Fibroblast of skin of left biceps (primary cell): ENCODE measurements around the gene UBTD2.
"Not testable (repeated sequence)": the region's sequence is repeated elsewhere in the genome, so short reads cannot be mapped to it uniquely, and the experiment has no call there.

Source experiments
- DNase-seq, 2 experiments: peaks; one replicate each; pipeline ENCODE4 v3.0.0-alpha.2; 2013; ENCODE audit warnings: low read depth in 2 of 2

Gene UBTD2

DNA sequence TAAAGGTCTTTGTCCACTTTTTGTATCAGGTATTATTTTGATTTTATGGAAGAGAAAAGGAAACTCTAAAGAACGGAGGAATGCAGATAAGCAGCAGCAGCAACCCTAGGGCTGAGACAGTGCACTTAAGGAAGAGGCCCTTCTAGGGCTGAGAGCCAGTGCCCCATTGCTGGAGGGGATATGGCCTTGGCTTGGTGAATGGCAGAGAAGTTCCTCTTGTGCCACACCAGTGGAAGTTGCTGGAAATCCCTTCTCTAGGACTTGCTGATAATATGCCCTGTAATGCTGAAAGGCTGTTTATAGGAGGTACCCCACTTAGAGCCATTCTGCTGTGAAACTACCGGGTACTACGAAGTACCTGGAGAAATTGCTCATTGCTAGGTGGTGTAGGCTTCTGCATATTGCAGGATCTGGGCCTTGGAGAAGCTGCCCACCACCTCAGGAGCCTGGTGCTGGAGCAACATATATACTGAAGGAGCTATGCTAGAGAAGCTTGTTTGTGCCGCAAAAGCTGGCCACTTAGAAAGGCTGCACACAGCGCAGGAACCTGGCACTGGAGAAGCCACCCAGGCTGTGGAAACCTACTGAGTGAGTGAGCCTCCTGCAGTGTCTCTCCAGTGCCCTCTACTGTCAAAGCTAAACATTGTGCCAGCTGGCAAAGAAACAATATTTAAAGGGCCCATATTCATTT lies 9.6 kb upstream of the UBTD2 start:
- no peak for DNase-seq

DNA sequence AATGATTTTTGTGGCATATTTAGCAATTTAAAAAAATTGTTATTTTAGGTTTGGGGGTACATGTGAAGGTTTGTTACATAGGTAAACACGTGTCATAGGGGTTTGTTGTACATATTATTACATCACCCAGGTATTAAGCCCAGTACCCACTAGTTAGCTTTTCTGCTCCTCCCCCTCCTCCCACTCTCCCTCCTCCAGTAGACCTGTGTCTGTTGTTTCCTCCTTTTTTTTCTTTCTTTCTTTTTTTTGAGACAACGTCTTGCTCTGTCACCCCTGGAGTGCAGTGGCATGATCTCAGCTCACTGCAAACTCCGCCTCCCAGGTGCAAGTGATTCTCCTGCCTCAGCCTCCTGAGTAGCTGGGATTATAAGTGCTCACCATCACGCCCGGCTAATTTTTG lies 8.3 kb upstream of the UBTD2 start:
- not testable (repeated sequence) for DNase-seq

DNA sequence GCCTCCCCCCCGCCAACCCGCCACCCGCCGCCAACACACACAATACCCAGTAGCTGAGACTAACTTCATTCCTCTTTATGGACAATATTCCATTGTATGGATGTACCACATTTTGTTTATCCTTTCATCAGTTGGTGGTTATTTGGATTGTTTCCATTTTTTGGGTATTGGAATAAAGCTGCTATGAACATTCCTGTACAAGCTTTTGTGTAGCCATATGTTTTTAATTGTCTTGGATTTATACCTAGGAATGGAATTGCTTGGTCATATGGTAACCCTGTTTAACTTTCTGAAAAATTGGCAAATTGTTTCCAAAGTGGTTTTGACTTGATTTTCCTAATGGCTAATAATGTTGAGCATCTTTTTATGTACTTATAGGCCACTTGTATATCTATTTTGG lies 4.9 kb upstream of the UBTD2 start:
- DNase-seq = no peak

DNA sequence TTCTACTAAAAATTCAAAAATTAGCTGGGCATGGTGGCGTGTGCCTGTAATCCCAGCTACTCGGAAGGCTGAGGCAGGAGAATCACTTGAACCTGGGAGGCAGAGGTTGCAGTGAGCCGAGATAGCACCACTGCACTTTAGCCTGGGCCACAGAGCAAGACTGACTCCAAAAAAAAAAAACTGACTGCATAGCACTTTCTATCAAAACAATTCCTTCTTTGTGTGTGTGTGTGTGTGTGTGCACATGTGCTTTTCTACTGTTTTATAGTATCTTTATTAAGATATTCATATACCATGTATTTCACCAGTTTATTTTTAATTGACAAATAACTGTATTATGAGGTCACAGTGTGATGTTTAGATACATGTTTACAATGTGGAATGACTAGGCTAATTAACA lies 3.6 kb upstream of the UBTD2 start:
- DNase-seq = not testable (repeated sequence)

DNA sequence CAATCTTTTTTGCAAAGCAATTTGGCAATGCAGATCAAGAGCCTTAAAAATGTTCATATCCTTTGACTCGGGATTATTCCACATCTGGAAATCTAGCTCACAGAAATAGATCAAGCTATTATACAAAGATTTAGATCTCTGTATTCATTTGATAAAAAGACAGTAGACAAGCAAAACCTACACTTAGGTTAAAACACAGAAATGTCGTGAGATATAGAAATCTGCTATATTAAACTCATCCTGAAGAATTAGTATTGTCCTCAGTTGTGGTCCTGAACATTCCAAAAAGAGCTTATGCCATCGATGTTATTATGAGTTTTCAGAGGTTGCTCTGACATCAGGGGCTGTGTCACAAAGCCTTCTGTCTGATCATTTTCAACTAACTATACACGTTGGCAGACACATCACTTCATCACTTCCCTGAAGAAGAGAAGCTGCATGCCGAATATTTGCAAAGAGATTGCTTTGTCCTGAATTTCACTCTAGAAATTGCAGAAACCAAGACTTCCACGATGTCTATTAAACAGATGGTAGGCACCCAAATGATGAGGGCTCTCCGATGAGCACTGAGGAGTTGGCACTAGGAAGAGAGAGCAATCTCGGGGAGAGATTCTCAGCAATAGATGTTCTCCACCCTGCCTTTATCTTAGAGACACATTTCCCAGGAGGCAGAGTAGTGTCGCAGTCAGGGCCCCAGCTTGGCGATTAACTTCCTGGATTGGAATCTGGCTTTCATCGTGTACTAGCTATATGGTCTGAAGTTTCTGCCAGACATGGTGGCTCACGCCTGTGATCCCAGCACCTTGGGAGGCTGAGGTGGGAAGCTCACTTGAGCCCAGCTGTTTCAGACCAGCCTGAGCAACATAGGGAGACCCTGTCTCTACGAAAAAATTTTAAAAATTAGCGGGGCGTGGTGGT lies 1.9 kb upstream of the UBTD2 start:
- no peak for DNase-seq

DNA sequence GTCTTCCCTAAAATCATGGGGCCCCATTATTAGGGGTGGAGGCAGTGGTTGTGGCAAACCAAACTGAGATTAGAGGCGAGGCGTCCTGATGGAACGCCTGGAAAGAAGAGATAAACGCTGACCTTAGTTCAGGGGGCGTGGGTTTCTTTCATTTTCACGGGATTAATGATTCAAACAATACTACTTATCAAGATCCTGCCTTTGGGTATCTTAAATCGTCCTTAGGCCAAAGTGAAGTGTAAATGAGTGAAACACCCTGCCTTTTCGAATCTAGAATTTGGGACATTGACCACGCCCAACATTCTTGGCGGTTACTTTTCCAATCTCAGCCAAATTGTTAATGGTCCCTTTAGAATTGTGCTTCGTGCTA lies 1.0 kb upstream of the UBTD2 start:
- no peak for DNase-seq

DNA sequence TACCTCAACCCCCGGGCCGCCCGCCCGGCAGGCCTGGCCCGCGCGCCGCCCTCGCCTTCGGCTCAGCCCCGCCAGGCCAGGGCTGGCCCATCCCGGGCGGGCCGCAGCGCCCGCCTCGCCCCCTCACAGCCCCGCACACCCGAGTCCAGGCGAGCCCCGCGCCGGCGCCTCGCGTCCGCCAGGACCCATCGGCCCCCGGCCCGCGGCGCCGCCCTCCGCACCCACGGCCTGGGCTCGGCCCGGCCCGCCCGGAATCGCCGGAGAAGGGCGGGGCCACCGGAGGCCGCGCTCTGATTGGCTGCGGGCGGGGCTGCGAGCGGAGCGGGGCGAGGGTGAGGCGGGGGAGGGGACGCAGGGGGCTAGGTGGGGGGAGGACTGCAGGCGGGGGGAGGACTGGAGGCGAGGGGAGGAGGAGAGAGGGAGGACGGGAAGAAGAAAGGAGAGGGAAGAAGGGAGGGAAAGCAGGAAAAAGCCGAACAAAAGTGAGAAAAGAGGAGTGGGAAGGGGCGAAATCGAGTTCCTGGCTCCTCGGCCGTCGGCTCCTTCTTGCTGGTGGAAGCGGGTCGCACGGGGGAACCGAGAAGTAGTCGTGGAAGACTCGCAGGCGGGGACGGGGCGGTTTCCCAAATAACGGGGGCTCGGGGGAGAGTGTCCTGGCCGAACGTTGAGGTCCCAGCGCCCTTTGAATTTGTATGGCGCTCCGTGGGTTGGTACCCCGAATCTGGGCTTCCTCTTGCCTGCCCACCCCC lies 472 bp upstream of the UBTD2 start:
- DNase-seq = peak; percentile 68

DNA sequence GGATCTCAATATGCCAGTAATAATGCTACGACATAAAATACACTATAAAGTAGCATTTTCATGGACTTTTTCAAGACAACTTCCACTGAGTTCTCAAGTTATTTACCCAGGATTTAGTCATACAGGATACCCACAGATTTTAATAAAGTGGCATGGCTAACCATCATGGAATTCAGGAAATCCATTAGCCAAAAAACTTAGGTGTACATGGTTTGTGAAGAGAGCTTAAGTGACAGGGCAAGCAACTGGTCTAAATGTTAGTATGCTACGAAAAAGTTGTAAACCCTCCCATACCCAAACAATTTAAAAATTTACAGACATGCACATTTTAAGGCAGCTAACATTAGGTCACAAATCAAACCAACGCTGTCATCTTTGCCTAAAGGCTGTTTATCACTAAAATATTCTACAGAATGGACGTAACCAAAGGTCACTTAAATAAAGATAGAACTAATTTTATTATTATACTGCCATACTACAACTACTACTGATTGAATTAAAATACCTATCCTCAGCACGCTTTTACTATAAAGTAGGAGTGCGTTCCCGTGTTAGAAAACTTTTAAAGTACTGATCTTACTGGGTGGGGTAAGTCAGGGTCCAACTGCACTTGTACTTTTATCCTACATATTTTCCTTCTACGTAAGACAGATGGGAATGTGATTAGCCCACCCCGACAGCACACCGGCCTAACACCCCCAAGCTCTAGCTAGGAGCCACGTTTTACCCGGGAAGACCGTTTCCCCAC lies 1.1 kb downstream of the UBTD2 start:
- DNase-seq = no peak

DNA sequence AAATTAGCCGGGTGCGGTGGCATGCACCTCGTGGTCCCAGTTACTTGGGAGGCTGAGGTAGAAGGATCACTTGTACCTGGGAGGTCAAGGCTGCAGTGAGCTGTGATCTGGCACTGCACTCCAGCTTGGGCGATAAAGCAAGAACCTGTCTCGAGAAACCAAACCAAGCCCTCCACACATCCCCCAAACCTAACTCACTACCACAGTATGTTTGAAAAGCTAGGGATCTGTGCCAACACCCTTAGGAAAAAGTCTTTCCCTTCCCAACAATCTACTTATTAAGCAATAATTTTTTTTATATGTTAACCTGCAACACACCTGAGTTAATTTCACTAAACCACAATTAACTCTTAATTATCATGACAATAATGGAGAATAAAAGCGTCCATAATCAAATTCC lies 2.2 kb downstream of the UBTD2 start:
- no peak for DNase-seq

DNA sequence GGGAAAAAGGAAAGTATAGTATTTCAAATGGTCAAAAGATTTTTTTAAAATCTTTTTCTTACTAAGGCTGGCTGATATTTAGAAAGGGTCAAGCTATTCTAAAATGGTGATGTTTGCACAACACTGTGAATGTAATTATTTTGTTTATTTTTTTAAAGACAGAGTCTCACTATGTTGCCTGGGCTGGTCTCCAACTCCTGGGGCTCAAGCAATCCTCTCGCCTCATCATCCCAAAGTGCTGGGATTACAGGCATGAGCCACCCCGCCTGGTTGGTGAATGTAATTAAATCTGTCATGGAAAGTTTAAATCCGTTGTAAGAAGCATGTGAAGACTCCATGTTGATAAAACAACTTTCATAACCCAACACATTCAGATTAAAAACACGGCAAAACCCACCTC lies 2.6 kb downstream of the UBTD2 start:
- DNase-seq = no peak

DNA sequence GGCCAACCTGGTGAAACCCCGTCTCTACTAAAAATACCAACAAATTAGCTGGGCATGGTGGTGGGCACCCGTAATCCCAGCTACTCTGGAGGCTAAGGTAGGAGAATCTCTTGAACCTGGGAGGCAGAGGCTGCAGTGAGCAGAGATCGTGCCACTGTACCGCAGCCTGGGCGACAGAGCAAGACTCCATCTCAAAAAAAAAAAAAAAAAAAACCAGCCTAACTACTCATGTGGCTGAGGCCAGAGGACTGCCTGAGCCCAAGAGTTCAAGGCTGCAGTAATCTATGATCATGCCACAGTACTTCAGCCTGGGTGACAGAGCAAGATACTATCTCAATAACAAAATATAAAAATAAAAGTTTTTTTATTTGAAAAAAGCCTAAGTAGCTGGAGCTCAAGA lies 3.2 kb downstream of the UBTD2 start:
- no peak for DNase-seq

DNA sequence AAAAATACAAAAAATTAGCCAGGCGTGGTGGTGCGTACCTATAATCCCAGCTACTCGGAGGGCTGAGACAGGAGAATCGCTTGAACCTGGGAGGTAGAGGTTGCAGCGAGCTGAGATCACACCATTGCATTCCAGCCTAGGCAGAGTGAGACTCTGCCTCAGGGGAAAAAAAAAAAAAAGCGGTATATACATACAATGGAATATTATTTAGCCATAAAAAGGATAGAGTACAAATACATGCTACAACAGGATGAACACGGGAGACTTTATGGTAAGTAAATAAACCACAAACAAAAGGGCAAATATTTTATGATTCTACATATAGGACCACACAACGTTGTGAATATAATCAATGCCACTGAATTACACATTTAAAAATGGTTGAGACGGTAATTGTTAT lies 5.2 kb downstream of the UBTD2 start:
- DNase-seq = no peak

DNA sequence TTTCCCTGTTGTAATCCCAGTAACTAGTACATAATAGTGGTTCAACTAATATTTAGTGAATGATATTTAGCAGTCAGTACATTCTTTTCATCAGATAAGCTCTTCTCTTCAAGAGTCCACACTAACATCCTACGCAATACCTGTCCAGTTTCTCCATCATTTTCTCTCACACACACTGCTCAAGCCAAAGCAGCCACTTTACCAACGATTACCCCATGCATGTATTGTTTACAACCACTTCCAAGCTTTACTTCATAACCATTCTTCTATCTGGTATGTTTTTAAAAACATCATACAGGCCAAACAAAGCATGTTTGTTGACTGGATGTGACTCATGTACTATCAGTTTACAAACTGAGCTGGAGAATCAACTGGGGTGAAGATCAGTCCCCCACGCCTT lies 7.3 kb downstream of the UBTD2 start:
- DNase-seq = no peak

DNA sequence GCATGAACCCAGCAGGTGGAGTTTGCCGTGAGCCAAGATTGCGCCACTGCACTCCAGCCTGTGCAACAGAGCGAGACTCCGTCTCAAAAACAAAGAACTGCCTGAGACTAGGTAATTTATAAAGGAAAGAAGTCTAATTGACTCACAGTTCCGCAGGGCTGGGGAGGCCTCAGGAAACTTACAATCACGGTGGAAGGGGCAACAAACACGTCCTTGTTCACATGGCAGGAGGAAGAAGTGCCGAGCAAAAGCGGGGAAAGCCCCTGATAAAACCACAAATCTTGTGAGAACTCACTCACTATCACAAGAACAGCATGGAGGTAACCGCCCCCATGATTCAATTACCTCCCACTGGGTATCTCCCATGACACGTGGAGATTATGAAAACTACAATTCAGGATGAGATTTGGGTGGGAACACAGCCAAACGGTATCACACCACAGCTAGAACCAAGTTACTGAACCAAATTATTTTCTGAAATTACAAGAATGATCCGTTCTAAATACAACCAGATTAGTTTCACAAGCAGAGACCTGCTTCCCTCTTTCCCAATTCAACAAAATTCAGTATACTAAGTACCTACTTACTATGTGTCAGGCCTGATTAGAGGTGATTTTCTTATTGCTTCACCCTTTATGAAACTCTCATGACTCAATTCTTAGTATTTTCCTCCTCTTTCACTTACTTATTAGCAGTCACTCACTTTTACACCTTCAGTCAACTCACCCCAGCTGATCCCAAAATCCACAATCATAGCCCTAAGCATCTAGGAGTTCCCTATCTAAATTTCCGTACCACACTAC lies 8.4 kb downstream of the UBTD2 start:
- DNase-seq = no peak

DNA sequence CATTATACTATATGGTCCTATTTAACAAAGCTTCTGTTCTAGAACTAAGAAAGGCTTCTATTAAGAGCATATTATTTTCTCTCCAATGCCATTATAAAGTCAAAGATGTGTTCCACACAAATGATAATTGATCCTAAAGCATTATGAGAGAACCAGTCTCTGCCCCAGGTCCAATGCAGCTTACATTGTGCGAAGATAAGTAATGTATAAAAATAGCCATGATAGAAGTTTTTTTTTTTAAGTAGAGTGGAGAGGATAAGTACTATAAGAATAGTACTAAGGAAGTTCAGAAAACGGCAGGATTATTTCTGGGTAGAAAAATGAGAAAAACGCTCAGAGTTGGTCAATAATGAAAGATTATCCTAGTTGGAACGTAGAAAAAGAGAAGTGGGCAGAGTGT lies 15.6 kb downstream of the UBTD2 start:
- DNase-seq = no peak

DNA sequence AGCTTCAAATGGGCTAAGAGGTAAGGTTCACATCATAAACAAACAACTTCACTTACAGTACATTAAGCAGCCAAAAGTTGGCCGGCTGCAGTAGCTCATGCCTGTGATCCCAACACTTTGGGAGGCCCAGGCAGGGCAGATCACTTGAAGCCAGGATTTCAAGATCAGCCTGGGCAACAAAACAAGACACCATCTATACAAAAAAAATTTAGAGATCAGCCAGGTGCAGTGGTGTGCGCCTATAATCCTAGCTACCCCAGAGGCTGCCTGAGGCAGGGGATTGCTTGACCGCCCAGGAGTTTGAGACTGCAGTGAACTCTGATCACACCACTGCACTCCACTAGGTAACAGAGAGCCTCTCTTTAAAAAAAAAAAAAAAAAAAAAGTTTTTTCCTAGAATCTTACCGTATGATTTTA lies 16.9 kb downstream of the UBTD2 start:
- no peak for DNase-seq

DNA sequence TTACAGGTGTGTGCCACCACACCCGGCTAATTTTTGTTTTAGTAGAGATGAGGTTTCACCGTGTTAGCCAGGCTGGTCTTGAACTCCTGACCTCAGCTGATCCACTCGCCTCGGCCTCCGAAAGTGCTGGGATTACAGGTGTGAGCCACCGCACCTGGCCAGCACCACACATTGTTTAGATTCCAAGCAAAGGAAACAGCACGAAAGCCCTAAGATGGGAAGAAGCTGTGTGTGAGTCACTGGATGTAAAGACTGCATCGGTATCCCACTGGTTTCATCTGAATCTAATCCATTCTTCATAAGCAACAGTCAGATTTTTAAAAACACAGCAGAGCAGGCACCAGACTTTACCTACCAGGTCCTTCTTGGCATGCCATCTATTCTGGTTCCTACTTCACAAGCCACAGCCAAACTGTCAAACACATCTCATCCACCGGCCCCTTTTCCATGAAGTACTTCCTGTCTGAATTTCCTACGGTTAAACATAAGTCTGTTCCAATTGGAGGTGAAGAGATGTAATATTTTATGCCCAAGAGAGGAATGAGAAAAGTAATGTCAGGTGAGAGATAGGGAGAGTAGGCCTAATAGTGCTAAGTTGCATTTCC lies 17.4 kb downstream of the UBTD2 start:
- no peak for DNase-seq

DNA sequence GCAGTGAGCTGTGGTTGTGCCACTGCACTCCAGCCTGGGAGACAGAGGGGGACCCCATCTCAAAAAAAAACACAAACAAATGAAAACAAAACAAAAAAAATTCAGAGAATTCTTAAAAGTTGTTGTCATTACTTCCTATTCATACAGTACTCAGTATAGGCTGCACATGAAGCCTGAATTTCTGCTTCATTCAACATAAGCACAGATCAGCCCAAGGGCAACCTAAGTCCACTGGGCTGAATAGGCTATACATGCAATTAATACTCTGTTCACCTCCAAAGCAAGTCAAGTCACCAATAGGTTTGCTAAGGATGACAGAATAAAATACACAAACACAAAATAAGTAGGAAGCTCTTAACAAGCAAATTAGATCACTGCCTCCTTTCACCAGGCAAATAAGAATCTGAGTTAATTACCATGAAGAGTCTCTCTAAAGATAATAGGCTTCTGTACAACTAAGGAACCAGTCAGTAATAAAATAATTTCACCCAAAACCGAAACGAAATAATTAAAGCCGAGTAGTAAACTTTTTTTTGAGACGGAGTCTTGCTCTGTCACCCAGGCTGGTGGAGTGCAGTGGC lies 18.7 kb downstream of the UBTD2 start:
- DNase-seq = no peak

DNA sequence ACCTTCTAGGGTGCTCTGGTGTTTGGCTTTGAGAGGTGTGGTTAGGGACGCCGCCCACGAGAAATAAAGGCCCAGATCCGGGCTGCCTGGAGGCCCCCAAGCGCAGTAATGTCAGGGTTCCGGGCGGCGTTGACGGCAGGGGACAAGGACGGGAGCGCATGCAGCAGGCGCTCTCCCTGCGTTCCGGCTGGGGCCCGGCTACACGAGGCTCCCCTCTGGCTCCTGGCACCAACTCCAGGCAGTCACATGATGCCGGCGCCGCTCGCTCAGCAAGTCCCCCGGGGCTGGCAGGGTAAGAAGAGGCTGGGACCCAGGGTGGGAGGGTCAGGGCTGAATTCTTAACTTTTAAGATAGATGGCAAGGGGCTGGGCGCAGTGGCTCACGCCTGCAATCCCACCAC lies 28.1 kb downstream of the UBTD2 start:
- DNase-seq = no peak

DNA sequence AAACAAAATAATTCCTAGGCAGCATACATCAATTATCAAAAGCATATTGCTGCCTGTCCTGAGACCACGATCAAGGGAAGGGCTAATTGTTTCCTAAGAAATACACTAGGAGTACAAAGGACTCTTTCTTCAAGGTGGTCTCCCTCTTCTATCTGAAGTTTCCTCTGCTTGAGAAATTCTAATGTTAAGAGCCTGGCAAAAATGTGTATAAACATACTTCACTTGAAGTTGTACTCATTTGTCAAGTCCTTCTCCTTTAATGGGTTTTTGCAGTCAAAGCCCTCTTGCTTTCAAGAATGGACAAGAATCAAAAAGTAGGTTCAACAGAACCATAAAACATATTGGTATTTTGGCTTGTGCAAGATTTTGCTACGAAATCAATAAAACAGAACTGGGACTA lies 31.1 kb downstream of the UBTD2 start:
- DNase-seq = no peak
